ENCODE results near the gene NR2E3.

DNA sequence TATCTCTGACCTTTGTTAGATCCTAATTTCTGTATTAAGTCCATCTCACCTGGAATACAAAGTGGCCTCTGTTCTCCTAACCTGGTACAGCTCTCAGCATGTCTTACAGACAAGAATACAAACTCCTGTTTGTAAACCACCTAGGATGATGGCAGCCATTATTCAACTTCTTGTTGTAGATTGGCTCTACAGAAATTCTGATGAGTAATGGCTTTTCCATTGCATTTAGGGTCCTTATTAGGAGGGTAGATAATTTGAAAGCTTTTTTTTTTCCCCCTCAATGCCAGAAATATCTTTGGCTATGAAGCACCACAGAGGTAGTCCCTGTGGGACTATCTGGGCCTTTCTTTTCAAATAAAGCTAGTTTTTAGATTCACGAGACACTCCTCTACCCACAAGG, 9.8 kb downstream of the NR2E3 start:
- no peak for TF ChIP-seq POLR2A (IDR thresholded peaks at IDR 0.05)
- TF ChIP-seq, protein P1, sequence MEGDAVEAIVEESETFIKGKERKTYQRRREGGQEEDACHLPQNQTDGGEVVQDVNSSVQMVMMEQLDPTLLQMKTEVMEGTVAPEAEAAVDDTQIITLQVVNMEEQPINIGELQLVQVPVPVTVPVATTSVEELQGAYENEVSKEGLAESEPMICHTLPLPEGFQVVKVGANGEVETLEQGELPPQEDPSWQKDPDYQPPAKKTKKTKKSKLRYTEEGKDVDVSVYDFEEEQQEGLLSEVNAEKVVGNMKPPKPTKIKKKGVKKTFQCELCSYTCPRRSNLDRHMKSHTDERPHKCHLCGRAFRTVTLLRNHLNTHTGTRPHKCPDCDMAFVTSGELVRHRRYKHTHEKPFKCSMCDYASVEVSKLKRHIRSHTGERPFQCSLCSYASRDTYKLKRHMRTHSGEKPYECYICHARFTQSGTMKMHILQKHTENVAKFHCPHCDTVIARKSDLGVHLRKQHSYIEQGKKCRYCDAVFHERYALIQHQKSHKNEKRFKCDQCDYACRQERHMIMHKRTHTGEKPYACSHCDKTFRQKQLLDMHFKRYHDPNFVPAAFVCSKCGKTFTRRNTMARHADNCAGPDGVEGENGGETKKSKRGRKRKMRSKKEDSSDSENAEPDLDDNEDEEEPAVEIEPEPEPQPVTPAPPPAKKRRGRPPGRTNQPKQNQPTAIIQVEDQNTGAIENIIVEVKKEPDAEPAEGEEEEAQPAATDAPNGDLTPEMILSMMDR (IDR thresholded peaks at IDR 0.05): no peak

Measured in Peyer's patch (tissue), 4 donors.